SK-N-SH treated with all-trans-retinoic acid at 6 μM for 48 hours (cell line): ENCODE measurements around the gene ABR.

Experiments
- ATAC-seq: fragments of 200-7000 bp; cut with Tn5 transposase; 3 replicates; pipeline ENCODE4 v1.9.1; 2020; ENCODE audit warnings: mild to moderate bottlenecking, moderate library complexity
- ARNTL ChIP-seq: fragments of 450-650 bp; formaldehyde crosslinking; IDR thresholded peaks from 2 replicates; pipeline ENCODE4 v1.5.0; 2020; ENCODE audit warnings: low read depth, mild to moderate bottlenecking, moderate library complexity, borderline replicate concordance
- BACH2 ChIP-seq: fragments of 250-450 bp; sonication (Bioruptor Pico); IDR thresholded peaks from 2 replicates; pipeline ENCODE4 v1.9.0; 2021; ENCODE audit warnings: mild to moderate bottlenecking, borderline replicate concordance
- CREB5 ChIP-seq: fragments of 250-450 bp; sonication (Bioruptor Pico); IDR thresholded peaks from 2 replicates; pipeline ENCODE4 v1.5.1; 2020; ENCODE audit warnings: low read depth, mild to moderate bottlenecking, moderate library complexity
- CSDC2 ChIP-seq: fragments of 250-450 bp; sonication (Bioruptor Pico); IDR thresholded peaks from 2 replicates; pipeline ENCODE4 v1.5.0; 2020; ENCODE audit warnings: mild to moderate bottlenecking, moderate library complexity
- CSRNP3 ChIP-seq: fragments of 250-450 bp; sonication (Bioruptor Pico); IDR thresholded peaks from 2 replicates; pipeline ENCODE4 v1.5.1; 2021; ENCODE audit warnings: mild to moderate bottlenecking, moderate library complexity
- ESRRG ChIP-seq: fragments of 250-450 bp; sonication (Bioruptor Pico); IDR thresholded peaks from 2 replicates; pipeline ENCODE4 v1.6.1; 2021; ENCODE audit warnings: mild to moderate bottlenecking
- GLIS3 ChIP-seq: fragments of 250-450 bp; sonication (Bioruptor Pico); IDR thresholded peaks from 2 replicates; pipeline ENCODE4 v1.5.0; 2020; ENCODE audit warnings: mild to moderate bottlenecking, moderate library complexity
- PATZ1 ChIP-seq: fragments of 250-450 bp; sonication (Bioruptor Pico); IDR thresholded peaks from 2 replicates; pipeline ENCODE4 v1.8.0; 2020; ENCODE audit warnings: mild to moderate bottlenecking, moderate library complexity, borderline replicate concordance
- POU6F1 ChIP-seq: fragments of 250-450 bp; sonication (Bioruptor Pico); IDR thresholded peaks from 2 replicates; pipeline ENCODE4 v1.8.0; 2021; ENCODE audit warnings: low read depth, mild to moderate bottlenecking, moderate library complexity, borderline replicate concordance
- PPARA ChIP-seq: fragments of 250-450 bp; sonication (Bioruptor Pico); IDR thresholded peaks from 2 replicates; pipeline ENCODE4 v1.5.0; 2020; ENCODE audit warnings: mild to moderate bottlenecking, borderline replicate concordance
- RARB ChIP-seq: fragments of 250-450 bp; sonication (Bioruptor Pico); IDR thresholded peaks from 2 replicates; pipeline ENCODE4 v1.8.0; 2021; ENCODE audit warnings: mild to moderate bottlenecking, moderate library complexity
- TCF4 ChIP-seq: fragments of 250-450 bp; sonication (Bioruptor Pico); IDR thresholded peaks from 2 replicates; pipeline ENCODE4 v1.8.0; 2021; ENCODE audit warnings: mild to moderate bottlenecking, moderate library complexity, borderline replicate concordance
- TOX ChIP-seq: fragments of 250-450 bp; sonication (Bioruptor Pico); IDR thresholded peaks from 2 replicates; pipeline ENCODE4 v1.8.0; 2021; ENCODE audit warnings: mild to moderate bottlenecking, moderate library complexity, borderline replicate concordance
- TSHZ2 ChIP-seq: fragments of 250-450 bp; sonication (Bioruptor Pico); IDR thresholded peaks from 2 replicates; pipeline ENCODE4 v1.5.0; 2020; ENCODE audit warnings: mild to moderate bottlenecking, moderate library complexity
- ZC3H10 ChIP-seq: fragments of 250-450 bp; sonication (Bioruptor Pico); IDR thresholded peaks from 2 replicates; pipeline ENCODE4 v1.5.1; 2021; ENCODE audit warnings: mild to moderate bottlenecking, moderate library complexity
- ZFP3 ChIP-seq: fragments of 250-450 bp; sonication (Bioruptor Pico); IDR thresholded peaks from 2 replicates; pipeline ENCODE4 v1.5.0; 2020; ENCODE audit warnings: mild to moderate bottlenecking, moderate library complexity
- ZFP30 ChIP-seq: fragments of 450-650 bp; formaldehyde crosslinking; IDR thresholded peaks from 2 replicates; pipeline ENCODE4 v1.5.0; 2022; ENCODE audit warnings: mild to moderate bottlenecking, moderate library complexity
- ZNF565 ChIP-seq: fragments of 450-650 bp; formaldehyde crosslinking; conservative IDR thresholded peaks from 2 replicates; pipeline ENCODE4 v1.5.0; 2020; ENCODE audit warnings: low read depth, mild to moderate bottlenecking, moderate library complexity
- ZNF70 ChIP-seq: fragments of 450-650 bp; formaldehyde crosslinking; IDR thresholded peaks from 2 replicates; pipeline ENCODE4 v1.5.0; 2020; ENCODE audit warnings: mild to moderate bottlenecking, moderate library complexity
- ZNF8 ChIP-seq: fragments of 450-650 bp; formaldehyde crosslinking; IDR thresholded peaks from 2 replicates; pipeline ENCODE4 v1.5.0; 2020; ENCODE audit warnings: mild to moderate bottlenecking, moderate library complexity

ABR gene

GRCh38 chr17:1071103-1071825, 108.5 kb downstream of the ABR start:
- TF ChIP-seq TSHZ2: no peak
- TF ChIP-seq POU6F1 (CRISPR knock-in tag): no peak
- no peak for TF ChIP-seq ZNF565 (CRISPR knock-in tag)
- no peak for TF ChIP-seq ZNF70 (CRISPR knock-in tag)
- no peak for TF ChIP-seq RARB (CRISPR knock-in tag)
- no peak for TF ChIP-seq ARNTL (CRISPR knock-in tag)
- TF ChIP-seq BACH2 (CRISPR knock-in tag): no peak
- no peak for TF ChIP-seq ZNF8 (CRISPR knock-in tag)
- TF ChIP-seq ZFP30 (CRISPR knock-in tag): no peak
- no peak for TF ChIP-seq CSRNP3 (CRISPR knock-in tag)
- TF ChIP-seq PPARA: no peak
- no peak for TF ChIP-seq ZC3H10
- TF ChIP-seq PATZ1: no peak
- no peak for TF ChIP-seq CREB5
- TF ChIP-seq TCF4 (CRISPR knock-in tag): no peak; the same call in 1 of the 2 replicates
- no peak for TF ChIP-seq CSDC2 (CRISPR knock-in tag)
- no peak for TF ChIP-seq ESRRG (CRISPR knock-in tag)
- TF ChIP-seq GLIS3 (CRISPR knock-in tag): no peak
- TF ChIP-seq ZFP3 (CRISPR knock-in tag): no peak
- ATAC-seq: no peak

- TF ChIP-seq ESRRG (CRISPR knock-in tag) (no peak), CREB5 (no peak), ZNF8 (CRISPR knock-in tag) (no peak), TOX (no peak), CSDC2 (CRISPR knock-in tag) (no peak), POU6F1 (CRISPR knock-in tag) (no peak)
- no peak for ATAC-seq
Observed at GRCh38 chr17:1070411-1070810, 109.4 kb downstream of the ABR start.
